ENCODE data around the gene SUPT5H.

Gene SUPT5H

DNA sequence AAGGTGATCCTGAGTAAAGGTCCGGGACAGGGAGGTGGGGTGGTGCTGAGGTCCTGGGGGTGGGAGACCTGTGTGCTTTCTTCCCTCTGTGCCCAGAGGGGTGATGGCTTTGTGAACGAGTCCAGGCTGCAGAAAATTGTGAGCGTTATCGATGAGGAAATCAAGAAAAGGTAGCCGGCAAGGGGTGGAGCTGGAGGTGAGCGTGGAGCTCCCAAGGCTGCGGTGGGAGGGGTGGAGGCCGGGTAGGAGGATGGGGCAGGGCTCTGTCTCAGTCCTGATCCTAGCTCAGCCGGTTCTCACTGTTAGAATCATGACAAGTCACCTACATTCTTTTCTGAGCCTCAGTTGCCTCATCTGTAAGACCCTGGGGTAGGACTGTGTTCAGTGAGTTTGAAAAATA lies 73.6 kb downstream of the SUPT5H start:
- TF ChIP-seq, protein P1, sequence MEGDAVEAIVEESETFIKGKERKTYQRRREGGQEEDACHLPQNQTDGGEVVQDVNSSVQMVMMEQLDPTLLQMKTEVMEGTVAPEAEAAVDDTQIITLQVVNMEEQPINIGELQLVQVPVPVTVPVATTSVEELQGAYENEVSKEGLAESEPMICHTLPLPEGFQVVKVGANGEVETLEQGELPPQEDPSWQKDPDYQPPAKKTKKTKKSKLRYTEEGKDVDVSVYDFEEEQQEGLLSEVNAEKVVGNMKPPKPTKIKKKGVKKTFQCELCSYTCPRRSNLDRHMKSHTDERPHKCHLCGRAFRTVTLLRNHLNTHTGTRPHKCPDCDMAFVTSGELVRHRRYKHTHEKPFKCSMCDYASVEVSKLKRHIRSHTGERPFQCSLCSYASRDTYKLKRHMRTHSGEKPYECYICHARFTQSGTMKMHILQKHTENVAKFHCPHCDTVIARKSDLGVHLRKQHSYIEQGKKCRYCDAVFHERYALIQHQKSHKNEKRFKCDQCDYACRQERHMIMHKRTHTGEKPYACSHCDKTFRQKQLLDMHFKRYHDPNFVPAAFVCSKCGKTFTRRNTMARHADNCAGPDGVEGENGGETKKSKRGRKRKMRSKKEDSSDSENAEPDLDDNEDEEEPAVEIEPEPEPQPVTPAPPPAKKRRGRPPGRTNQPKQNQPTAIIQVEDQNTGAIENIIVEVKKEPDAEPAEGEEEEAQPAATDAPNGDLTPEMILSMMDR (IDR thresholded peaks at IDR 0.05; ENCODE audit: low read depth, low read length) = no peak
- no peak for DNase-seq (ENCODE audit: low read depth, low spot score)
- in situ Hi-C loops (cut with HindIII; ENCODE audit: low sequenced_read_pairs) = no loop called here
- H3K4me3 ChIP-seq (ENCODE audit: low read depth, low read length) = no peak overlapping the region

DNA sequence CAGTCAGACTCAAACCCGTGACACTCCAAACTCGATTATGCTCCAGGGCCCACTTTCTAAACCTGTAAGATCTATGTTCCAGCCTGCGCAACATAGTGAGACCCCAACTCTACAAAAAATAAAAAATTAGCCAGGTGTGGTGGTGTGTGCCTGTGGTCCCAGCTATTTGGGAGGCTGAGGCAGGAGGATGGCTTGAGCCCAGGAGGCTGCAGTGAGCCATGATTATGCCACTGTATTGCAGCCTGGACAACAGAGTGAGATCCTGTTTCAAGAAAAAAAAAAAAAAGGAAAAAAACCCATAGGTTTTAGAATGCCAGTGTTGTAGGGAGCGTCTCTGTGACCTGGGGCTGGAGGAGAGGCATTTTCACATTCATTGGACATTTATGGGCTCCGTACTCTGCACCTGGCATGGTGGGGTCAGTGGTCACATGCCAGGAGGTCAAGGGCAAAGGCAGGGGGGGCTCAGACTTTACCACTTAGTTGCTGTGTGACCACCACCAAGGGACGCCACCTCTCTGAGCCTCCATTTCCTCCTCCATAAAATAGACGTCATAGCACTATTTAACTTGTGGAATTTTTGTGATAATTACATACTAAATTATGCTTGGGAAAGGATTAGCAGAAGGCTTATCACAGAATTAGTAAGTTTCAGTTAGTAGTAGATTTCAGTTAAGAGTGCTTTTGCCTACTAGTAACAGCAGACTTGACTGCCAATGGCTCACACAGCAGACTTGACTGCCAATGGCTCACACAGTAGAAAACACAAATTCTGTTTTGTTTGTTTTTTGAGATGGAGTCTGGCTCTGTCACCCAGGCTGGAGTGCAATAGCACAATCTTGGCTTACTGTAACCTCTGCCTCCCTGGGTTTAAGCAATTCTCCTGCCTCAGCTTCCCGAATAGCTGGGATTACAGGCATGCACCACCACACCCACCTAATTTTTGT lies 75.4 kb downstream of the SUPT5H start:
- in situ Hi-C loops (cut with HindIII; ENCODE audit: low sequenced_read_pairs) = no loop called here
- H3K4me3 ChIP-seq (ENCODE audit: low read depth, low read length) = no peak overlapping the region
- DNase-seq (ENCODE audit: low read depth, low spot score) = no peak
- TF ChIP-seq, protein P1 (IDR thresholded peaks at IDR 0.05; ENCODE audit: low read depth, low read length) = no peak

DNA sequence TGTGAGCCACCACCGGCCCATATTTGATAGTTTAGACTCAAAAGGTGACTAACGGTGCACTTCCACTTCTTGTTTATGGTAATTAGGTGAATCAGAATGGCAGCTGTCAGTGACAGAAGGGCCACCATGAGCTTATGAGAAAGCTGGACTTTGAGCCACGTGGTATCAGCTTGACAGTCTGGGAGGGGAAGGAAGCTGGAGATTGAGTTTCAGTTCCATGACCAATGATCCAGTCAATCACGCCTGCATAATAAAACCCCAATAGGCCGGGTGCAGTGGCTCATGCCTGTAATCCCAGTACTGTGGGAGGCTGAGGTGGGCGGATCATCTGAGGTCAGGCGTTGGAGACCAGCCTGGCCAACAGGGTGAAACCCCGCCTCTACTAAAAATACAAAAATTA lies 79.1 kb downstream of the SUPT5H start:
- H3K4me3 ChIP-seq (ENCODE audit: low read depth, low read length) = no peak overlapping the region
- TF ChIP-seq, protein P1 (IDR thresholded peaks at IDR 0.05; ENCODE audit: low read depth, low read length) = no peak
- no peak for DNase-seq (ENCODE audit: low read depth, low spot score)
- in situ Hi-C loops (cut with HindIII; ENCODE audit: low sequenced_read_pairs) = no loop called here

DNA sequence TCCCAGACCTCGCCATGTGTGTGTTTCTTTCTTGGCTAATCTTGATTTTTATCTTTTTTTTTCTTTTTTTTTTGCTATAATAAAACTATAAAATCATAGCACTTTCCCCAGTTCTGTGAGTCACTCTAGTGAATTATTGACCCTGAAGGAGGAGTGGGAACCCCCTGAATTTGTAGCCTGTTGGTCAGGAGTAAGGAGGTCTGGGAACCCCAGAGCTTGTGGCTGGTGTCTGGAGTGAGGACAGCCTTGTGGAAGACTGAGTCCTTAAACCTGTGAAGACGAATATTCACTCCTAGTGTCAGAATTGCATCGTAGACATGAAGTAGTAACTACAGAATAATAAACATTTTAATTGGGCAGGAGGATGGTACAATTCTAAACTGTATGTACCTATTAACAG lies 79.8 kb downstream of the SUPT5H start:
- in situ Hi-C loops (cut with HindIII; ENCODE audit: low sequenced_read_pairs) = no loop called here
- TF ChIP-seq, protein P1 (IDR thresholded peaks at IDR 0.05; ENCODE audit: low read depth, low read length) = no peak
- H3K4me3 ChIP-seq (ENCODE audit: low read depth, low read length) = no peak overlapping the region
- DNase-seq (ENCODE audit: low read depth, low spot score) = no peak

All from astrocyte of the spinal cord (primary cell).